Measurements from ENCODE around the gene LGALS3. TPM values are rescaled to one million over a fixed set of nuclear protein-coding genes. Genes with fewer than 3 reads are reported as not detected.

The LGALS3 gene
- polyA plus RNA-seq, 12 donors = 26.8 to 218 (median 34.9) TPM; not detected in 1

- peak; percentile 73 for DNase-seq
Measured at GRCh38 chr14:55107766-55108554, 21.1 kb upstream of the LGALS3 start.

DNA sequence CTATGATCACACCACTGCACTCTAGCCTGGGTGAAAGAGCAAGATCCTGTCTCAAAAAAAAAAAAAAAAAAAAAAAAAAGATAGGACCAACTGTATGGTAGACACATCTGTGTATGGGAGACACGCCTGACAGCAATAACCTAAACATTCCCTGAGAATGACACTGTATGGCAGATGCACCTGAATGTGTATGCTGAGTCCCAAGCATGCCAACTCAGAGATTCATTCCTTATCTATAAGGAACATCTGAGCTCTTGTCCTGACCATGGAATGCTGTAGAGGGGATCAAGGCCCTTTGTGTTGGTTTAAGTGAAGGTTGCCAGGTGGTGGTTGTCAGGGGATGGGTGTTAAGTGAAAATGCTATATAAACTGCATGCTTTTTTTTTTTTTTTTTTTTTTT is 19.2 kb upstream of the LGALS3 start:
- DNase-seq = no peak

- DNase-seq = no peak
Measured at GRCh38 chr14:55111122-55111708, 17.8 kb upstream of the LGALS3 start.

DNA sequence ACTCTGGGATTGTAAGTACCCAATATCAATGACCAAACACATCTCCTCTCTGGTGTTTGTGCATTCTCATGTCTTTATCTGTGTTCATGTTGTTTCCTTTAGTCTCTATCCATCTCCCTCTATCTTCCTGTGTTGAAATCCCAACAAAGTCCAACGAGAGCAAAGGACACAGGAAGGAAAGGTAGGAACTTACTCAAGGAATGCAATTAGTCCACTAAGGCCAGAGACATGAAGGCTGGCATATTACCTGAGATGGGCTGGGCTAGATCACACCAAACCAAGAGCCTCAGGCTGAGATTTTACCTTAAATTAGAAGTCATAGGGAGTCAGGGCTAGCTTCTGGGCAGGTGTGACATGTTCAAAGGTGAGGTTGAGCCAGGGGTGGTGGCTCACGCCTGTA is 14.3 kb upstream of the LGALS3 start:
- DNase-seq = no peak

DNA sequence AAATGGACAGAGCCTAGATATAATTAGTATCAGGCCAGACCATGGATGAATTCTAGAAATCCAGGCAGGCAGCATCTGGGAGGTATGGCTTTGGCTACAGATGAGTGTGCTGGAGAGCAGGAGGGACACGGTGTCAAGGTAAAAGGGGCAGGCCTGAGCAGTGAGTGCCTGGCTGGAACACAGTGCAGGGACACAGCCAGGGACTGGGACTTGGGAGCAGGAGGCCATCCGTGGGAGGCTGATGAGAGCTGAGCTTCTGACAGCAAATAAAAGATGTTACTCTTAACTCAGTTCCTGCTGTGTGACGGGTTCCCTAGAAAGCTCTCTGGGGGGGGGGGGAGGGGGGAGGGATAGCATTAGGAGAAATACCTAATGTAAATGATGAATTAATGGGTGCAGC is 13.6 kb upstream of the LGALS3 start:
- no peak for DNase-seq

- no peak for DNase-seq
Measured at GRCh38 chr14:55115861-55116245, 13.2 kb upstream of the LGALS3 start.

GRCh38 chr14:55116246-55117030 is 12.6 kb upstream of the LGALS3 start:
- DNase-seq = no peak

GRCh38 chr14:55117803-55118441 is 11.1 kb upstream of the LGALS3 start:
- DNase-seq = no peak

GRCh38 chr14:55118761-55119160 is 10.3 kb upstream of the LGALS3 start:
- DNase-seq = no peak

- DNase-seq = no peak
Measured at GRCh38 chr14:55120571-55121495, 8.2 kb upstream of the LGALS3 start.

GRCh38 chr14:55121628-55122439 is 7.2 kb upstream of the LGALS3 start:
- DNase-seq = no peak

DNA sequence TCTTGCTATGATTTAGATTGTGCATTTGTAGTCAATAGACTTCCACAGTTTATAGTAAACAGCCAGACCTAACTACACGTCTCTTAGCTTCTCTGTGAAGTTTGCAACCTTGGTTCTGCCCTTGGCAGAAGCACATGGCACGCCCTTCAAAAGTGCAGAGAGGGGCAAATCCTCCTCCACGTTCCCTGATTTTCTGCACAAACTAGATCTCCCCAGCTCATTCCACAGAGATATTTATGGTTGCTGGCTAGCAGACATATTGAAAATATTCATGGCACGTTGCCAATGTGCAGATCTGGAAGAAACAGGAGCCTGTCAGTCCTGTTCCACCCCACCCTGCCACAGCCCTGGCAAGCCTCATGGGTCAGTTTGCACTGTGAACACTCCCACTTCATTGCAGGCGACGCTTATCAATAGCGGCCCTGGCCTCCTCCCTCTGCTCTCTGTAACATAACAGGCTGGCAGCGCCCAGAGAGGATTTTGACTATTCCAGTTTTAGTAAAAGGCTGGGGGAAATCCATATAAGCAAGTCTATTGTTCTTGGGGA is 6.5 kb upstream of the LGALS3 start:
- DNase-seq = peak; percentile 65

GRCh38 chr14:55123101-55123500 is 6.0 kb upstream of the LGALS3 start:
- no peak for DNase-seq

DNA sequence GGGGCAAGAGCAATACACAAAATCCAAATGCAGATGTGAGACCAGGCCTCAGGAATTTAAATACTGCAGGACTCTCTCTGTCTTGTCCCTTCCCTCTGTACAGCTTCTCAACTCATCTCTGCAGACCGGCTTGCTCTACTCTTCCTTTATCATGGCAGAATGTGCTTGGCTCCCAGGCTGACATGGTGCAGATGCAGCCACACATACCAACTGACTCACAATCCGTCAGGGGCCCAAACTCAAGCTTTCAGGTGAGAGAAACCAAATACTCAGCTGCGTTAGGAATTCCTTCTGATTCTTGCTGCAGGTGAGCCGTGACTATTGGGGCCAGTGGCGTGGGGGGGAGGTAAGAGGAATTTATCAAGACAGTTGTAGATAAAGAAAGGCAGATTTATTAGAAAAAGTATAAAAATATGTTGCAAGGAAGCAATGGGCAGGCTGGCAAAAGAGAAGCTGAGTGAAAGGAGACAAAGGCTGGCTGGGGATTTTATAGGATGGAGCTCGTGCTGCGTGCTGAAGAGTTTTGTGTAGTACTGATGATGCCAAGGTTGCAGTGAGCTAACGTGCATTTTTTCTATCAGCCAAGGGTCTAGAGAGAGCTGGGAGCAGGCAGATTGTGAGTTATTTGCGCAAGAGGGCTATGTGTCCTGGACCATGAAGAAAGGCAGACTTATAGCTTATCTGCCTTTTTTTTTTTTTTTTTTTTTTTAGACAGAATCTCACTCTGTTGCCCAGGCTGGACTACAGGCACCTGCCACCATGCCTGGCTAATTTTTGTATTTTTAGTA is 5.0 kb upstream of the LGALS3 start:
- DNase-seq = no peak

- DNase-seq = no peak
Measured at GRCh38 chr14:55124774-55125386, 4.2 kb upstream of the LGALS3 start.

DNA sequence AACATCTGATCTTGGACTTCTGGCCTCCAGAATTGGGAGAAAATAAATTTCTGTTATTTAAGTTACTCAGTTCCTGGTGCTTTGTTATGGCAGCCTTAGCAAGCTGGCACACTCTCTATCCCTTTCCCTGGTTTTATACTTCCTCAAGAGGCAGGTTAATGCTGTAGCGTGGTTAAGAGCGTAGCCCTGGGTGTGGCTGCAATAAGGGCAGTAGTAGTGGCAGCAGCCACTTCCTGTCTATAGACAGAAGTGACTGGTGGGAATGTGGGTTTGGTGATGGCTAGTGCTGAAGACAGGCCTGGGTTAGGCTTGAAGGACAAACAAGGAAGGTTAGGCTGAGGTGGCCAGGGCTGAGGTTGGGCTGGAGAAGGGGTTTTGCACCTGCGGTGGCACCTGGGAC is 3.6 kb upstream of the LGALS3 start:
- no peak for DNase-seq

DNA sequence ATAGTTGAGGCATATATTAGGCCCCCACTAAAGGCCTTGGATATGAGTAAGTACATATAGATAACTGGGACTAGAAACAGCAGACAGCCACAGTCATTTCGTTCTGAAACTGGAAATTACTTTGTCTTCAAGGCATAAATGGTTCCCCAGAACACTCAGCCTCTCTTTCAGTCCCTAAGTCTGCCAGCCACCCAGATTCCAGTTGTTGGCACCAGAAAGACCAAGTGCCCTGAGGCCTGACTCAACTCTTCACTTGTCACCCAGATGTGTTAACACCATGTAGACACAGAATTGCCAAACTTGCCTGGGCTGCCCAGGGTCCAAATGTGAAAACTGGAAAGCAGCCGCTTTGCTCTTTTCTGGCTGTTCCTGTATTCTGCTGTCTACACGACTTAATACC is 3.0 kb upstream of the LGALS3 start:
- DNase-seq = no peak

DNA sequence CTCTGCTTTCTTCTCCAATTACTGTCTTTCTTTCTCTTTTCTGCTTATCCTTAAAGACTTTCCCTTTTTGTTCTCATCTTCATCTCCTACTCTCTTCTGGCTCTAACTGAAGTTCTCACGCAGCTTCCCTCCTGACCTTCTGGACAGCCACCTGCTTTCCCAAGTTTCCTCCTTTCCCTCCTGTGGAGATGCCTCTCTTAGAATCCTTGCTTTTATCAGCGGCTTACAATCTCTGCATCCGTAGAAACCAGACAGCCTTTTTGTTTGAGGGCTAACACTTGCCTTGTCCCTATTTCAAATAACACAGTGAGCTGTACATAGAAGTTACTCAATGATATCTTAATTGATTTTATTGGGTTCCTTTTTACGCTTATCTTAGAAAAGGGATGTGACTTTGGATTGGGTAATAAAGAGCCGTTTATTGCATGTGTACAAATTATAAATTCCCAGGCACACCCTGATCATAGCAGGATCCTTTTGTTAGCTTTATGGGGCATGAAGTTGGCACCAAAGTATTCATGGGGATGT is 2.1 kb upstream of the LGALS3 start:
- no peak for DNase-seq
